HG03469 (cell line): ENCODE data around the gene HS3ST1.

Experiments
- ATAC-seq: cut with Tn5 transposase; IDR thresholded peaks from one replicate; pipeline ENCODE4 v1.9.1; 2021; ENCODE audit warnings: mild to moderate bottlenecking, moderate library complexity, moderate number of reproducible peaks; ENCODE audit not compliant: unreplicated experiment

Gene HS3ST1

DNA sequence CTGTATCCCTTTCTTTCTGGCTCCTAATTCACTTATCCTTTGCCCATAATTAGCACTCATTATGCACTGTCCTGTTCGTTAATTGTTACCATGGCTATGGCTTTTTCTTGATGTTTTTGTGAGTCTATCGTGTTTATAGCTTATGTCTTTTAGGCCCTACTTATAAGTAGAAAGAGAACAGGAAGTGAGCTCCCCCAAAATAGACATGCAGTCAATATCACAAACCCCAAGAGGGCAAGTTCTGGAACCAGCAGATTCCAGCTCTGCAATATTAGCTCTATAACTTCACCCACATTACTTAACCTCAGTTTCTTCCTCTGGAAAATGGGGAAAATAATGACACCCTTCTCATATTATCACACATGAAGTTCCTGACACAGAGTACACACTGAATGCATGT, 7.4 kb upstream of the HS3ST1 start:
- peak; percentile 59 for ATAC-seq

DNA sequence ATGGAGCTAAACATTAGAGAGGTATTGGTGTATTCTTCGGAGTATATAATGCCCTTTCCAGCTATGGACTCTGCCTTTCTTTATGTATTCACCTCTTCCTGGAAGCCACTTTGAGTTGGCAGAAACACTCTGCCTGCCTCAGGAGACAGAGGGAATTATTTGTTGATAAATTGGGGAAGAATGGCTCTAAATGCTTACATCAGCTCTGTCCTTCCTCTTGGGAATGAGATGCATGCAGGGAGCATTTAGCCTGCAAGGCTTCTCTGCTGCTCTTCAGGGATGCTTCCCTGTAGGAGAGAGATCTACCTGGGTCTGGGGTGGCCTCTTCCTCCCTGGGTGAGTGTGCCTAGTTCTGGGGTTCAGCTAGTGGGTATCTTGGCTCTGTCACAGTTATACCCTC, 6.9 kb upstream of the HS3ST1 start:
- no peak for ATAC-seq

DNA sequence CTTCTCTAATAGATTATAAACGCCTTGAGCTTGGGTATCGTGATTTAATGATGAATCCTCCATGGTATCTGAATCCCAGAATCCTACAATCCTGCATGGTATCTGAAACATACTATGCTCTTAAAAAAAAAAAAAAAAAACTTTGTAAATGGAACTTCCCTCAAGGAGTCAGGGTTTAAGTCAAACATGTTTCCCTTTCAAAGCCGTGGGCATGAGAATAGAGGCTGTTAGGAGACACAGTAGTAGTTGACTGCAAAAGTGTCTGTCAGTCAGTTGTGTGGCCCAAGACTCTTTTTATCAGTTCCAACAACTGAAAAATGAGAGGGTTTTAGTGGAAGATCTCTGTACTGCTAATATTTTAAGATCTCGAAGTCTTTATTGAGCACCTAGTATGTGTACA, 2.4 kb upstream of the HS3ST1 start:
- ATAC-seq: no peak

DNA sequence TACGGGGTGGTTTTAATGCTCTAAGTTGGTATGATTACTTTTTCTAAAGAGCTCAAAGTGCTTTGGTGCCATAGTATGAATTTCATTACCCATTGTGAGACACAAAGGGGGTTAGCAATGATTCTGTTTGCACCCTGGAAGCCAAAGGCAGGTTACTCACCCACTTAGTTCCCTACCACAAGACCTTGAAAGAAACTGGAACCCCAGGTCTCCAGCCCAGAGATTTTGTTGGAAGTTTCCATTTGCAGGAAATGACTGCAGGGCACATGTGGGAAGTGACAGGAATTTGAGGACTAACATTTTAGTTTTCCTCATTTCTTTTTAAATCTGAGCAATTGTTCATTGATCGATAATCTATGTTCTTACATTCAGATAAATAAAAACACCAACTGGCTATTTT, 1.8 kb upstream of the HS3ST1 start:
- no peak for ATAC-seq

DNA sequence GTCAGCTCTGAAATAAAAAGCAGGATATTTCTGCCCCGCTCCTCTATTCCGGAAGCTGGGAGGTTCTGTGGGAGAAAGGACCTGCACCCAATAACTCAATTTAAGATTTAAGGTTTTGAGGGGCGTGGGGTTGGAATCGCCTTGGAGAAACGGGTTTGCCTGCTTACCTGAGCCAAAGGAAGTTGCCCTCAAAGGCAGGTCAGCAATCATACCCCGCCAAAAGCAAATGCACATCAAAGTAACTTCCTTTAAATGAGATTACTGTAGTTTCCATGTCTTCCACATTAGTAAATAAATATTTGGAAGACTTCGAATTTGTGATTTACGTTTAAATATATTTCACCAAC, 978 bp upstream of the HS3ST1 start:
- no peak for ATAC-seq

DNA sequence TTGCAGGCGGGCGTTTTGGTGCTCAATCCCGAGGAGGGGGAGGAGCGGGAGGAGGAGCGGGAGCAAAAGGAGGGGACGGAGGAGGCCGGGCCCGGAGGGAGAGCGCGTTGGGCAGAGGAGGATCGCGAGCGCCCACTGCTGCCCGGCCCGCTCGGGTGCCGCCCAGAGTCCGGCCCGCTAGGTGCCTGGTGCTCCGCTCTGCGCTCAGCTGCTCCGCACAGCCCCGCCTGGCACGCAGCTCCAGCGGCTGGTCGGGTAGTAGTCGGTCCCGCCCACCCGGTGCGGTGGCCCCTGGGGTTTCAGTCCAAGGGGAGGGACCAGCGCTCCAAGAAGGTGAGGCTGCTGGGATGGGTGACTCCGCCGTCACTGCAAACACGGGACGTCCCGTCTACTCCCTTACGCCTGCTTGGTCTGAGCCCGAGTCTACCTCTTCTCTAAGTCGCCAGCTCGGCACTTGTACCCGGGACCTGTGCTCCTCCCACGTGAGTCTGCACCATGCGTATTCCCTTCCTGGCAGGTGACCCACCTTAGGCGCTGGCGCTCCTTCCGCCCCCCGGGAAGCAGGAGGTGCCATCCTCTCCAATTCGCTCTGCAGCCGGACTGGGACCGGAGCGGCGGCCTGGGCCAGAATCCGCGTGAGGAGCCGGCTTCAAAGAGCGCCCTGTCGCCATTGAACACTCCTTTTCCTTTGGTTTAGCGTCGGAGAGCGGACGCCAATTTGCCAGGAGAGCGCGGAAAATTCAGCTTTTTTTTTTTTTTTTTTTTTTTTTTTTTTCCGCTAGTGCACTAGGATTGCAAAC, 405 bp upstream of the HS3ST1 start:
- peak; percentile 69 for ATAC-seq

DNA sequence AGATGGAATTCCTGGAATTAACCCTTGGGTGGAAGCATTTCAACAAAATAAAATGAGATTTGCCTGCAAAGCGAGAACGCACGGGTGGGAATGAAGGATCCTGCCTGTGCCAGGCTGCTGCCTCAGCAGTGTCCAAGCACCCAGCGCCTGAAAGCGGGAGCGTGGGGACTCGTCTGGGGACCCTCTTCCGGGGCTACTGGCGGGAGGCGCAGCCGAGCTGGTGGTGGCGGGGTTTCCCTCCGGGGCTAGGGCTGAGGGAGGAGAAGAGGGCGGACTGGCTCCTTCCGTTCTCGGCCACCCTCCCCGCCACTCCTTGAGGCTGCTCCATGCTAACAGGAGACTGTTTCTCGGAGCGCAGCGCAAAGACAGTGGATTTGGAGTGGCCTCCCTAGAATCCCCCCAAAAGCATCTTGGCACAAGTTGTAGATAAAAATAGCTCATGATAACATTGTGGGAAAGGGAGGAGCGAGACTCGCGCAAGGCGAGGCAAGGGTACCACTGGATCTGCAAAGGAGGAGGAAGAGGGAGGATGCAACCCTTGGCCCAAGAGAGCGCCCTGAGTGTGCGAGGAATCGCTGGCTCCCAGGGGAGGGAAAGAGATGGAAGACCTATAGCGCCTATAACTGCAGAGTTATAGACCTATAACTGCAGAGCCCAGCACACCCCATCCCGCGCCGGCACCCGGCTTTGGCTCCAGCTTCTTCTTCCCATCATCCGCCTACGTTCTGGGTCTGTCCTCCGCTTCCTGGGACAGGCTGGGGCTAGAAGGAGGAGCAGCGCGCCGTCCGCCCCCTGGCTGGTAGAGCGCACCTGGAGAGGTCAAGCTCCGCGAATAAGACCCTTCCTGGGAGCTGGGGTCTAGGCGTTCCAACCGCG, 1.3 kb downstream of the HS3ST1 start:
- ATAC-seq: no peak

DNA sequence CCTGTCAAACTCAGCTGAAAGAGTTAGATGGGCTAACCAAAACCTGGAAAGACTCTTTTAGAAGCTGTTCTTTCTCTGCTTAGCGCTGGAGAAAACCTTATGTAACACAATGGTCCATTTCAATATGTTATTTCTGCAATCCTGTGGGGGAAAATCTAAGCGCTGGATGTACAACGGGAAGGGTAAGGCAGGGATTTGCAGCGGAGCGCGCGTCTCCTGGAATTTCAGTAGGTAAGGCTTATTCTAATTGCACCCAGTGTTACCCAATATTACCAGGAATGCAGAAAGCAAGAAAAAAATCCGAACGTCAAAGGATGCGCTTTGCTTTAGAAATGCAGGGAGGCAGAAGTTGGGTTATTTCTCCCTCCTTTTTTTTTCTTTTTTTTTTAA, 2.0 kb downstream of the HS3ST1 start:
- ATAC-seq: no peak

DNA sequence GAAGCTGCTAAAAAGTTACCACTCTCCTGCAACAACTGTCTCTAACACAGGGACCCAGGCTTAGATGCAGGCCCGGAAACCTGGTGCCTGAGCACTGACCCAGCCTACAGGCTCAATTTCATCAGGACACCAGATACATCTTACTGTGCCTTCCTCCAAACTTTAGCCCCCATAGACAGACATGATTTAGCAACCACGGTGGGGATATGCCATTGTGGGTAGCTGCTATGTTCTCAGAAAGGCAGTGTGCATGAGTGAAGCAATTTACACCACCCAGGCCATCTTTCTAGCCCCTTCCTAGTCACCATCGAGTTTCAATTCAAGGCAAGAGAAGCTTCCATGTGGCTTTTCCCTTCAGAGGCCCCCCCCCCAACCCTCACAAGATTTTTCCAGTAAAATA, 2.7 kb downstream of the HS3ST1 start:
- ATAC-seq: no peak

DNA sequence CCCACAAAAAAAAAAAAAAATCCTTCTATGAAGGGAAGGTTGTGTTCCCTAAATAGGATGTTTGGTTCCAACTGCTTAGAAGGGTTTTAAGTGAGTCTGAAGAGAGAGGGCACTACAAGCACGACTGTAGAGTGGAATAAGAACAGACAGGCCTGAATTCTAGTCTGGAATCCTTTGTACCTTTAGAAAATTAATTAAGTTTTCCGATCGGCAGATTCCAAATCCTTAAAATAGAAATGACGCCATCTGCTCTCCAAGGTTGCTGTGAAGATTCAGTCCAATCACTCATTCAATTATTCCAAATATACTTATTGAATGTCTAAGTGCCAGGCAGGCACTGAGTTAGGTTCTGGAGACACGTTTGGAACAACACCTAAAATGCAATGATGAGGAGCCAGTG, 3.8 kb downstream of the HS3ST1 start:
- no peak for ATAC-seq

DNA sequence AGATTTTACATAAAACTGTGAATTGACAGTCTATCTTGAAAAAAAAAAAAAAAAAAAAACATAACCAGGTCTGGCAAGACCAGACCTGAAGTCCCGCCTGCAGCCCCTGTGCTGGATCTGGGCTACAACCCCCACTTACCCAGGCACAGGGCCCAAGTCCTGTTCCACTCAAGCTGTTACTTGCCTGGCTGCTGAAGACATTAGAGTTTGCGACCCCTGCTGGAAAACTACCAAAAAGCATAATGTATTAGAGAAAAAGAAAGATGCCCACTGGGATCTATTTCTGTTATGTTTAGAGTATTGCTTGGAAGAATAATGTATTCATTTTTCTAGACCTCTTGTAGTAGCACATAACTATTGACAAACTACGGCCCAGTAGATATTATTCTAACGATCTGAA, 4.7 kb downstream of the HS3ST1 start:
- ATAC-seq: no peak

DNA sequence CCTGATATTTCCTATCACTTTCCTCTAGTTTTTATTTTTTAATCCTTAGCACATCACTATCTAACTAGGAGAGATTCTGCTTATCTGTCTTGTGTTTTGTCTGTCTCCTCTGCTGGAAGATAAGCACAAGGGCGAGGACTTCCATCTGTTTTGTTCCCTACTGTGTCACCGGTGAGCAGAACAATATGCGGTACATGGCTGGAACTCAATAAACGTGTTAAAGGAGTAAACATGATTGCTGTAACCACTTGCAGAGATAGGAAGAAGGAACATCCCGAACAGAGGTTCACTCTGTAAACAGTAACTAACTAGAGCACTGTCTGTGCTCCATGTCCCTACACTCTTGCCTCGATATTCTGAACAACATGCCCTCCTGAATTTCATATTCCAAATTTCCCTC, 5.2 kb downstream of the HS3ST1 start:
- no peak for ATAC-seq

DNA sequence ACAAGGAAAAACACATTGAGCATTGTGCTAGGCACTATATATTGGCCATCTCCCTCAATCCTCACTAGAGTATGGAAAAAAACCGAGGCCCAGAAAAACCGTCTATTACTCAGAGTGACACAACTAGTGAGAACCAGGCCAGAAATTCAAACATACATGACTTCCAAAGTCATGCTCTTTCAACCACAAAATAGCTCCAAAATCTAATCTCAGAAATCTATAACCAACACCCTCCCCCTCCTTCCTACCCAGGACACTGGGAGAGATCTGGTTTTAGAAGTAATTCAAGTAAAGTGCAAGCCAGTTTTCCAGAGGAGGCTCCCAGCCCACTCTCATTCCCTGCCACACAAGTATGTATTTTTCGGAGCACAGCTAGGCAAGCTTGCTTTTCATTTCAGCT, 7.6 kb downstream of the HS3ST1 start:
- ATAC-seq: no peak

DNA sequence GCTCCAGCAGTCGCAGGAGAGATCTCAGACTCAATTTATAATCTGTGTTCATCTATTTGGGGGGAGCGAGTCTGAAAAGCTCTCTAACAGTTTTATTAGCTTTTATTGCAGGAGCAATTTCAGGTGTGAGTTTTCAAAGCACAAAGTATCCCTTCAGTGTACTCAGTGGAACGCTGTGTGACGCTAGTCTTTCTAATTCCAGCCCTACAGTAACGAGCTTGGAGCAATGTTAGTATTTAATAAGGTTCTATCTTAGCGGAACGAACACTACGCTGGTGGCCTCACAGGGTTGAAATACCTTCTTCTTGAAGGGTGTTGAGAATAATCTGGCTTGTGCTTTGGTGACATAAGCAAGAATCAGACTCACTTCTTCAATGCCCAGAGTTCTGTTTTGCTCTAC, 8.4 kb downstream of the HS3ST1 start:
- ATAC-seq: no peak

DNA sequence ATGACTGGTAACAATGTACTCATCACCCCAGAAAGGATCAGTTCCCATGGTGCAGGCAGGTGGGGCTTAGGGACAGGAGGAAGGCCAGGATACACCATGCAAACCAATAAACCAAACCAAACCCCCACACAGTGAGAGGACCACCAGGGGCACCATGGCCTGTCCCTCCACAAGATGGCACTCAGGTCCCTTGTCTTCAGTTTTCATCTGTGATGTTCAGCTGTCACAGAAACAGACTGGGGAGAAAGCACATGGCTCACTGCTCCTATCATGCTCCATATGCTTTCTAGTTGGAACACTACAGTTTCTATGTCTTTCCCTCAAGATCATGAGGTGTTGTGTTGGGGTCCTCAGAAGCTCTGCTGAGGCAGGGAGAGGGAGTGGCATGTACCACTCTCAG, 10.1 kb downstream of the HS3ST1 start:
- no peak for ATAC-seq

DNA sequence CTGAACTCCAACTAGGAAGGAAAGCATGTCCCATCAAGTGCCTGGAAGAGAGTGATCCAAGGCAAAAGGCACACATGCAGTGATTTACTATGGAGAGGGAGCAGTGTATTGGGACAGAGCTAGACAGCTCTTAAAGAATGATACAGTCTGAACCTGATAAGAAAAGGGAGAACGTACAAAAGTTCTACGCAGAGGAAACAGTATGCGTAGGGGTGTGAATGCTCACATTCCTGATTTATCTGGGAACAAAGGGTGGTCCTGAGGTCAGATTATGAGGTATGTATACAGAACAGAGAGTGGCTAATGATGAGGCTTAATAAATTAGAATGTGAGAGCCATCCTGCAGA, 12.0 kb downstream of the HS3ST1 start:
- no peak for ATAC-seq

DNA sequence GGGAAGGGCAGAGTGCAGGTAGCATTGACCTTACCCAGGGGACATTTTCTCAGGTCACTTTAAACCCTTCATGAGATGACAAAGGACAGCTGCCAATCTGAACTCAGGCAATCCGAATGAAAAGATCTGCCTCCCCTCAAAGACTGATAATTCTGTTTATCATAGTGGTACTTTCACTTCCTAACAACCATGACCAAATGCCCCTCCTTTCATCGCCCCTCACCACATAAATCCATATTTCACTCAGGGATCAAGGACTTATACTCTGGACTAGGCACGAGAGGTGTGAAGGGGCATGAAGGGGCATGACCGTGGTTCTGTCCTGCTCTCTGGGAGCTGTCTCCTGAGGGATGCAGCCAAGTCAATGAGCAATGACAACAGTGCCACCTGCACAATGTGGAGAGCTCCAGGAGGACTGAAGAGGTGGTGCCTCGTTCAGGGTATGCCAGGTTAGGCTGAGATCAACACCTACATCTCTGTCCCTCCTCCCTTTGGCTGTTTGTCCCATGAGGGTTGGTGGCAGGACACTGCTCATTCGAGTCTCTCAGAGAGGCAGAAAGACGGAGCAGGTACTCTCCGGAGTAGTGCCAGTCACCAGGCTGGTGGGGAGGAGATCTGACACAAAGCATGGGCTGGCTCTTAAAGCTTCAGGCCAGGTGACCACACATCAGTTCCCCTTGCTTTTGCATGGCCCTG, 12.5 kb downstream of the HS3ST1 start:
- ATAC-seq: peak; percentile 24

DNA sequence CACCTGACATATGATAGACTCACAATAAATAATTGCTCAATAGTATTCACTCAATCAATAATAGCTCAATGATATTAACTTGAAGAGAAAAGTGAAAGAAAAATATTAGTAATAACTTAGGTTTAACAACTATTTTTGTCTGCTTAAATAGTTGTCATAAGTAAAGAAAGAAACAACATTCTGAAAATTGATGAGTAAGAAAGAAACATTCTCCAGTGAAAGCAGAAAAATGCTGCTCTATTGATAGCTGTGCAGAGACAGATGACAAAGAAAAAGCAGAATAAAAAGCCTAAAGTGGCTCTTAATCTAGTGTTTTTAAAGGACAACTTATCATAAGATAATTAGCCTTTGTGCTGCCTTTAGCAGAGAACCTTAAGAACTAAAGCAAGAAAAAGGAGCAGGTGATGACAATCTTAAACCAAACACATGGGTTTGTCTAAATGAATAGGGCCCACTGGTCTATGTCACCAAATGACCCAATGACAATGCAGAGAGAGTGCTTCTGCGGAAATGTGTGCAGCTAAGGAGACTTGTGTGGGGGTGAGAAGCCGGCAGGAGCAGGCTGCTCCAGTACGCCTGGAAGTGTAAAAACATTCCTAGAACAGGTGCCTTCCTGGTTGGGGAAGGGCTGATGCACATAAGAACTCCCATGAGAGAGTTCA, 13.2 kb downstream of the HS3ST1 start:
- peak; percentile 65 for ATAC-seq

DNA sequence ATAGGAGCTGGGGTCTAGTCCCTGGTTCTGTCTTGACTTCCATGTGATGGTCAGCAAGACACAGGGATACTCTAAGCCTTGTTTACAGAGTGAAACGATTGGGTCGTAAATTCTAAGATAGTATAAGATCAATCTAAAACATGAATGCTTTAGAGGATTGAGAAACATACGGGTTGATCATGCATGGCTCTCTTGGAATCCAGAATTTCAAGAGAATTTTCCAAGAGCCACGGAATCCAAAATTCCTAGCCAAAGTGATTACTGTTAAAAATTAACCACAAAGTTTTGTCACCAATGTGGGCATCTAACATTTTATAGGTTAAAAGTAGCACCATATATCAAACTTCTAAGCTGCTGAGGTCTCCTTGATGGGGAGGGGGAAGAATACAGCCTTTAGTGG, 16.5 kb downstream of the HS3ST1 start:
- no peak for ATAC-seq

DNA sequence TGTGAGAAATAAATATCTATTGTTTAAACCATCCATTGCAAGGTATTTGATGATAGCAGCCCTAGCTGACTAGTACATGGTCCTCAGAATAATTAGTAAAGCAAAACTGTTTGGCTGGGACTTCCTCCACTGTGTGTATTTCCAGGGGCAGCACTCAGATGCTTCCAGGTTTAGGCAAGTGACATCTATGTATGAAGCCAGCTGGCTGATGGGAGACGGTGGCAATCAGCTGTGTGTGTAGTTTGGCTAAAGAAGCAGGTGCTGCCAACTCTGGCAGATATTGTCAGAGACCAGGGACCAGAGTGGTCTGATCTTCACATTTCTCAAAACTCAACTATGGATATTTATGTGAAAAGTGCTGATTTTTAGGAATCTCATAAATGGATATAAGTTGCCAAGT, 19.1 kb downstream of the HS3ST1 start:
- no peak for ATAC-seq

DNA sequence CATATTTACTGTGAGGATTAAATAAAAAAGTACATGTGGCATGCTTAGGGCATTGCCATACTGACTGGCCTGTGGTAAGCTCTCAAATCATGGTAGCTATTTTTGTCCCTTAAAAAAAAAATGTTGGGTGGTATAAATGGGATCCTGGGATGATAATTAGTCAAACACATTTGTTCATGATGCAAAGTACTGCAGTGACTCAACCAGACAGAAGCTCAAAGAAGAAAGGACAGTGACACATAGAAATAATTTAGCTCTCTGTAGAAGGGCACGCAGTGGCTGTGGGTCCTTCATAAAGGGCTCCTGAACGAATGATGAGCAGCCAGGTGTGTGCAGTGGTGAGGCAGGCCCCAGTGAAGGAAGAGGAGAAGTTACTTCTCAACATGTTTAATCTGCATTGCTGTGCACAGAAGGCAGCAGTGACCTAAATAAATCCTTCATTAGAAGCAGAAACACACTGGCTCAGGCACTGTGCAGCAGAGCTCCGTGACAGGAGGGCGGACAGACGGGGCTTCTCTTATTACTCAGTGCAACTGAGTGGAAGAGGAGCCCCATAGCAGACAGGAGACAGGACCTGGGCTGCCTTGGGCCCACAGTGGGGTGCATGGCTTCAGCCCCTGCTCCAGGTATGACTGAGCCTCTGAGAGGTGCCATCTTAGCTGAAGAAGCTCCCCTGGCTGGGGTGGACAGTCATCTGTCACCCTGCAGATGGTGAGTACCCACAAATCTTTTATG, 20.3 kb downstream of the HS3ST1 start:
- no peak for ATAC-seq
